Anterior cingulate cortex (tissue), 58 donors: ENCODE measurements around the gene LMAN2.

ENCODE experiments used
- DNase-seq, 58 donors: peaks; one replicate each; lab custom pipeline; 2025; lab: John Stamatoyannopoulos, UW

The LMAN2 gene

GRCh38 chr5:177330991-177331842 is 20.3 kb downstream of the LMAN2 start:
- no peak for DNase-seq

DNA sequence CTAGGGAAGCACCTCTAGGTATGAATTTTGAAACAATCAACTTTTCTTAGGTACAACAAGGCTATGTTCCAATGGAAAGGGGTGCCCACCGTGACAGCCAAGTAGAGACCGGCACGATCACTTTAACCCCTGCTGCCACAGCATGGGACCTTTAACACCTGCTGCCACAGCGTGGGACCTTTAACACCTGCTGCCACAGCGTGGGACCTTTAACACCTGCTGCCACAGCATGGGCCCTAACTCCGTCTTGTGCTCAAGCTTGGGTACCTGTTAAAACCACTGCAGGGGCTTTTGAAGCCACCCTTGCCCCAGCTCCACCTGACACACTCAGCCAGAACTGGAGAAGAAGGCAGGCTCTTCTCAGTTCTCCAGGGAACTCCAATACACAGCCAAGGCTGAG is 21.6 kb downstream of the LMAN2 start:
- DNase-seq, result no peak

GRCh38 chr5:177328545-177329231 is 22.8 kb downstream of the LMAN2 start:
- no peak for DNase-seq

- no peak for DNase-seq
Measured at GRCh38 chr5:177327539-177328522, 23.6 kb downstream of the LMAN2 start.

DNA sequence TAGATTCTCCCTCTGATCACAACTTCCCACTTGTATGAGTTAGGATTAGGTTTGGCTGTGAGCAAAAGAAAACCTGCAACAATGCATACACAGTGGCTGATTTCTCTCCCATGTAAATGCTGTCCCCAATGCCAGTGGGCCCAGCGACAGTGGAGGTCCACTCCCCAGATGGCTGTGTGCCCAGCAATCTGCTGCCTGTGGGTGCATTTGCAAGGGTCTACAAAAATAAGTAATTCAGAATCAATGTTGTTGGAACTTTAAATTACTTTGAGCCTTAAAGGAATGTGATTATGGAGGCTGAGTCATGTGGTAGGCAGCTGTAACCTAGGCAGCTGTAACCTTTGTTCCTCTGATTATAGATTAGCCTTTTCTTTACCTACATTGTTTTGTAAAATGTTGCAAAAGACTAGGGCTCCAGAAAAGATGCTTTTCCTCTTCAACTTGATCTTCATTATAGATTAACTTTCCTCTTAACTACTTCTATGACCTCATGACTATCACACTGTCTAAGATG is 25.5 kb downstream of the LMAN2 start:
- DNase-seq, result no peak

DNA sequence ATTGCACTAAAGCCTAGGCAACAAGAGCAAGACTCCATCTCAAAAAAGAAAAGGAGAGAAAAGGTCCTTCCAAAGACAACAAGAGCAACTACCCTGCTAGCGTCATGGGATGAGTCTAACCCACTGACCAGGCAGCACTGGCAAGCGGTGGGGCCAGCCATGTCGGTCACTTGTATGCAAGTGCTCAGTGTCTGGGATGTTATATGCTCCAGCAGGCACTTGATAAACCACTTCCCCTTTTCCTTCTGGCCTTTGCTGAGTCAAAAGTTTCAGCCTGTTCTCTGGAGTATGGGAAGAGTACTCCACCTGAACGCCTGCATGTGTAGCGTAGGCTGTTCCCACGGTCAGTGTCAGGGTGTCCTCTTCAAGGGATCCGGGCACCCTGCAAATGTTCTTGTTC is 30.6 kb downstream of the LMAN2 start:
- peak in 3 of 58 donors; percentile 5 to 29 (median 23) for DNase-seq

DNA sequence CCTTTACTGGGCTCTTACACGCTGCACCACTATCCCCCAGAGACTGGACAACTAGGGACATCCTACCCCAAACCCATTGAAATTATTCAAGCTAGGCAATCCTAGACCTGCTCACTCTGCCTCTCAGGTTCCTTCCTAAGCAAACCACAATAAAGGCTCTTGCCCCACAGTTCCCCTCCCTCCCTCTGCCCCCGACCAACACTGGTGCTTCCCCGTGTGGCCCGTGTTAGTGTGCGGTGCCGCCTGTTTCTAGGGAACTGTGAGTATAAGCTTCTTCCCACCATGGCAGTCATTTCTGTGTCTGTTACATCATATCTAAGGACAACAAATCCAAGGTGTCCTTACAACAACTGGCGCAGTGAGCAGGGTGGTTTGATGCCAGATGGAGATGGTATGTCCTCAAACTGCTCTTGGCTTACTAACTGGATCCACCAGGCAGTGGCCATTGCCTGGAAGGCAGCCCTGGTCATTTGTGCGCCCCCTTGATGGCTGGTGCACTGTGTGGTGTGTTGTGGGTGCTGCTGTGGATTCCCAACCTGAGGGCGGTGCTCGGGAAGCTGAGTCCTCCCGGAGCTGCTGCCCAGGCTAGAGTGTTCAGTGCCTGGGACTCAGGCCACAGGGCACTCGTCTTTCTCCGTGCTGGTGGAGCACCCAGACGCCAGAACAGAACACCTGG is 31.4 kb downstream of the LMAN2 start:
- DNase-seq, result no peak

- DNase-seq, result peak in 44 of 58 donors; percentile 11 to 86 (median 37)
Measured at GRCh38 chr5:177317959-177318377, 33.5 kb downstream of the LMAN2 start.

- DNase-seq, result no peak
Measured at GRCh38 chr5:177316005-177316404, 35.5 kb downstream of the LMAN2 start.

DNA sequence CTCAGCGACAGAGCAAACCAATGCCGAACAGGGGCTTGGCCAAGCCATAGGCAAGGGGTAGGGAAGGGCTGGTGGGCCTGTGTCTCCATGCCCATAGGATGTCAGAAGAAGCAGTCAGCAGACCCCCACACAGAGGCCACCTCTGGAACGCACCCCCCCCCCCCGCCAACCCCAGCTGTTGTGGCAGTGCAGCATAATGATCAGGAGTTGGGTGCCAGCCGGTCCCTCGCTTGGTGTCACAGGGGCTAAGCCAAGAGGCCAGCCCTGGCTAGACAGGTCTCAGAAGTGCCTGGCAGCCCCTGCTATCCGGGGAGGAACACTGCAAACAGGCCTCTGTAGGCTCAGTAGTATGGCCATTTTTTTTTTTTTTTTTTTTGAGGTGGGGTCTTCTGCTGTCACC is 36.1 kb downstream of the LMAN2 start:
- DNase-seq, result no peak

- DNase-seq, result no peak
Measured at GRCh38 chr5:177314376-177315342, 36.8 kb downstream of the LMAN2 start.

- DNase-seq, result no peak
Measured at GRCh38 chr5:177313561-177314259, 37.8 kb downstream of the LMAN2 start.

- DNase-seq, result no peak
Measured at GRCh38 chr5:177312649-177313181, 38.8 kb downstream of the LMAN2 start.

DNA sequence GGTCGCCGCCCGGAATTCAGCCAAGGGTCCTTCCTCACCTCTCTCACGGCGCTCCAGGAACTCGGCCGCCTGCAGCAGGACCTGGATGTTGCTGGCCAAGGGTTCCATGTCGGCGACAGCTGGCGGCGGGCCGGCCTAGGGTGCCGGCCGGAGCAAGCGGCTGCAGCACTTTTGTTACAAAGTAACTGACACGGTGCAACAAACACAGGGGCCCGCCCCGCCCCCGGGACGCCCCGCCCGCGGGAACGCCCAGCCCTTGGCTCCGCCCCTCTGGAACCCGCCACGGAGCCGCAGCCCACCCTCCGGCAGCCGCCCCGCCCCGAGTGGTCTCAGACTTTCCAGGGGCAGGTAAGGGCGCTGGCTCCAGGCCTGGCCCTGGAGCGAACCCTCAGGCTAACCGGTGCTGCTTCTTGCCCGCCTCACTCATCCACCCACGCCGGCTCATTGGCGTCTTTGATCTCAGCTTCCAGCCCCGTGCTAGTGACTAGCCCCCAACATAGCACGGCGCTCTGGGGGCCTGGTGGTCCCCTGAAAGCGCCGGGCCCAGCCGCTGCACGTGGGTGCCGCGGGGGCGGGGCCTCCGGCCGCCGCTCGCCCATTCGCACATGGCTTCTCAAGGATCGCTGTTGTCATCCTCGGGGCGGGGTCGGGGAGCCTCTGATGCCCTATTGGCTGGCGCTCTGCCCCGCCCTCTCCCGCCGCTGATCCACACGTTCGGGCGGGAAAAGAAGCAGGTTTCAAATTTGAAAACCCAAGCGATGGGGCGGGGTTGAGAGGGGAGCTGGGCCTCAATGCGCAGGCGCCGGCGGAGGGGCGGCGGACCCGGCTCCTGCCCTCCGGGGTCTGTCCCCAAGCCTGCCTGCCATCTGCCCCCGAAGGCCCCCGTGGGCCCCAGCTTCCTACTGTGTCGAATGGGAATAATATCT is 39.5 kb downstream of the LMAN2 start, which contains the start of gene MXD3:
Gene MXD3 (minus strand): TSS at position 176 of the 926 bp plus-strand sequence. CDS start 68 bp downstream, at position 108.
- peak in 57 of 58 donors; percentile 6 to 94 (median 85) for DNase-seq

DNA sequence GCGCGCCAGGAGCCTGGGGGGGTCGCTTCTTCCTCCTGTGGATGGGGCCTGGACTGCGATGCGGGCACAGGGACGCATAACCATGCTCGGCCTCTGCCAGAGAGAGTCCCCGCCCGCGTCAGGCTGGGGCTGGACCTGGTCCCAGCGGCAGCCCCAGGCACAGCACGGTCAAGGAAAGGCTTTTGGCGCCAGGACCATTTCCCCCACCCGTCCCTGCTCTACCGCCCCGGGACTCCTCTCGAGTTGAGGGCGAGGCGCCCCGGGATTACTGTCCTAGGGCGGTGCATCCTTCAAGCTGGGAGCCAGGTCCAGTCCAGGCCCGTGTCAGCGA is 40.1 kb downstream of the LMAN2 start:
- no peak for DNase-seq

GRCh38 chr5:177310757-177311391 is 40.6 kb downstream of the LMAN2 start:
- DNase-seq, result no peak
